ENCODE measurements around the gene ZBTB46.

Gene ZBTB46

DNA sequence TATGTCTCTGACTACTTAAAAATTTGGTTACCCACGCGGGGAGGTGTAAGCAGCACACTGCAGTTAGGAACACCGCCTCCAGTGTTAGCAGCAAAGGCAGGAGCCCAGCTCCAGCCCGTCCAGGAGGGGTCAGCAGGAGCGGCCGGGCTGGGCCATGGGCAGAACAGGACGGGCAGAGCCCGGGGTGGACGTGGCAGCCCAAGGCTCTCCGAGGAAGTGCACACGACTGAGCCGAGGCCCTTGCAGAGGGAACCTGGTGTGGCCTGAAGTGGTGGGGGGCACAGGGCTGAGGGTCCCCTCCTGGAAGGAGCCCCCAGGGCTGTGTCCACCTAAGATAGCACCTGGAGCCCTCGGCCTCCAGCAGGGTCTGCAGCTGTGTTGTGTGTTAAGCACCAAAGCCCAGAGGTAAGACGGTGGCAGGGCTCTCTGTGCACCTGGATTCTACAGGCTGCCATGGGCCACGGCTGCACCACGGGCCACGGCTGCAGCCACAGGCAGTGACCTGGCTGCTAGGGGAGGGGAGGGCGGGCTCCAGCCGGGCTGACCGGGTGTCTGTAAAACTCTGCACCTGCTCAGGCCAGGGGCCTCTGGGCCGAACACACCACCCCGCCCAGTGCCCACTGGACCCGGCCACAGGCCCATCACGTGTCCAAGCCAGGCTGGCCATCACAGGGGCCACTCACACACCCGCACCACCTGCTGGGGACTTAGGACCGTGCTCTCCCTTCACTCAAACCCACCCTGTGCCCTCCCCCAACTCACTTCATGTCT lies 84.9 kb downstream of the ZBTB46 start:
- FAIRE-seq (no peak), DNase-seq (ENCODE audit: insufficient read length, low spot score) (no peak)
- TF ChIP-seq POLR2A (IDR thresholded peaks at IDR 0.05; ENCODE audit: low read depth, low read length): 0 out of 2 replicates have a peak, but pooled peaks have one; percentile 9

DNA sequence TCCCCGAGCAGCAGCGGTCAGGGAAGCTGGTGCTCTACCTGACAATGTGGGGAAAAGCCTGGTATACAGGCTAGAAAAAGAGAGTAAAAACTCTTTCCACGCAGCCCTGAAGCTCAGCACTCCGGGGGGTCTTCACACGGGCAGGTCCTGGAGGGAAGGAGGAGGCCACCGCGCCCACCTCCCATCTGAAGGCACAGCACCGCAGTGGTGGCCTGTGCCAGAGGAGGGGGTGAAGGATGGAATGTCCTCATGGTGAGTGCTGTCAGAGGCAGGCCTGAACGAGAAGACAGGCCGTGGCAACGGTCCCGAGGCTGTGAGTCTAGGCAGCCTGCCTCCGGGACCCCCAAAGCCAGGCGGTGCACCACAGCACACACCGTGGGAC lies 85.6 kb downstream of the ZBTB46 start:
- DNase-seq (ENCODE audit: insufficient read length, low spot score) (no peak), FAIRE-seq (no peak)
- no peak for TF ChIP-seq POLR2A (IDR thresholded peaks at IDR 0.05; ENCODE audit: low read depth, low read length)

DNA sequence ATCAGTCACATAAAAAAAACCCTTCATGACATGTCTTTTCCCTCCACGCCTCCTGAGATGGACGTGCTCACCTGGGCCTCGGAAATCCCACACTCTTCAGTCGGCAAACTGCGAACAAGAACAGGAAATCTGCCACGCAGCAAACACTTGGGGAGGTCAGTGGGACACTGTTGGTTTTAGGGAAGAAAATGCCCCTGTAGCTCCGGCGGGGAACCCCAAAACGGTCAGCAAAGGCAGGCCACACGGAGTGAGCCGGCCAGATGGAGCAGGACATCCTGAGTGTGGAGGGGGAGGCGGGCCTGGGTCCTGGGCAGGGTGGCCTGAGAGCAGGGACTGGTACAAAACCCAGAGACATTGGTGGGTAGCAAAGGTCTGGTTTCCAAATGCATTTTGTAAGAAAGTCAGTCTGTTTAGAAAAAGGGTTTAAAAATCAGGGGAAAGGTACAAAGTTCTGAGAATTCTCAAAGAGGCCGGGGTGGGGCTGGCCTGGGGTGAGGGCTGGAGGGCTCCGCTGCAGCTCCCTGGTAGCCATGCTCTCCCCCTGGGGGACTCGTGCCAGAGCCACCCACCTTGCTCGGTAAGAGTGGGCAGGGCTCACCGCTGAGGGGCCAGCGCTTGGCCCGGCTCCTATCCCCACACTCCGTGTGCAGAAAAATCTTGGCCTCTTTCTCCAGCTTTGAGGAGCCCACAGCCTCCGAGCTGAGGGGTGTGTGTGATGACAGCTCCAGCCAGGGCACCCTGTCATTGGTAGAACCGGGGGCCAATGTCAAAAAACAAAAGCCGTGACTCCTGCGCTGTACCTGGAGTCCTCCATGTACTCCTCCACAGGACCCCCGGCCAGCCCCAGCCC lies 86.3 kb downstream of the ZBTB46 start:
- DNase-seq (ENCODE audit: insufficient read length, low spot score) (no peak), FAIRE-seq (no peak)
- TF ChIP-seq POLR2A (IDR thresholded peaks at IDR 0.05; ENCODE audit: low read depth, low read length): no peak

DNA sequence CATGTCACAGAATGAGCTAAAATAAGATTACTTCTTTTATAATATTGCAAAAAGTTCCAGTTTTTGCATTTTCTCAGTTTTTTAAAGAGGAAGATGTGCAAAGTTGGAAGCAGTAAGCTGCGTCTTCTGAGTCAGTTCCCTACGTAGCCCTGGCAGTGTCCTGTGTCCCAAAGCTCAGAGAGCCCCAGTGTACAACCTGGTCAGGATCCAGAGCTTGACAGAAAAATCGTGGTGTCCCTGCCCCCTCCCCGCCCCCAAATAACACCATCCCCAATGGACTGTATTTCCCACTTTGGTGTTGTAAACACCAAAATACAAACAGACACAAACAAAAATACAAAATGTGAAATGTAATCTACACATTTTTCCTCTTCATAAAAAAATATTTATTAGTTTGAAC lies 86.9 kb downstream of the ZBTB46 start:
- FAIRE-seq (no peak), DNase-seq (ENCODE audit: insufficient read length, low spot score) (no peak)
- TF ChIP-seq POLR2A (IDR thresholded peaks at IDR 0.05; ENCODE audit: low read depth, low read length): no peak

DNA sequence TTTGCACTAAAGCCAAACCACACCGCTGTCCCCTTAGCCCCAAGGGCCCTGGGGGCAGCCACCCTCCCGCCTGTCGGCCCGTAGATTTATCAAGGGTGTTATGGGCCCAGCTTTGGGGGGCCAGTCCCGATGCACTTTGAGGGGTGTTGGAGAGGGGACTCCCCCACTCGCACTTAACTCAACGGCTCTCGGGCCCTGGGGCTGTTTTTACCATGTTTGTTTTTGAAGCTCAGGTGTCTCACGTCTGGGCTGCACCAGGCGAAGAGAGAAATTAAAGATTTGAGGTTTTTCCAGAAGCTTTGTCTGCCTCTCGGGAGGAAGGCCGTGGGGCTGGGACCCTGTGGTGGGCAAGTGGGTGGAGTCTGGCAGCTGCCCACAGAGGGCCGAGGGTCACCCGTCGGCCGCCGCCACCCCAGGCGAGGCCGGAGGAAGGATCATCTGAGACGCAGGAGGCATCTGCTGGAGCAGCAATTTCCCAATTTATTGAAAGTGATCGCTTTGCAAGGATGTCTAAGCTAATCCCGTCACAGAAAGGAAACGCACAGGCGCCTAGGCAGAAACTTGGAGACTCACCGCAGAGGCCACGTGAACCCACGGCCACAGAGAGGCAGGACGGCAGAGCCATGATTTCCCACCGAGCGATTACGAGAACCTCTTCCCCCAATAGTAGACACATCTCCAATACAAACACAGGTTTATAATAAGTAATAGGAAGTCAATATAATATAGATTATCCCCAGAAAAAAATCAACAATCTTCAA lies 87.7 kb downstream of the ZBTB46 start:
- TF ChIP-seq POLR2A (IDR thresholded peaks at IDR 0.05; ENCODE audit: low read depth, low read length): no peak
- FAIRE-seq: no peak
- DNase-seq (ENCODE audit: insufficient read length, low spot score): no peak

DNA sequence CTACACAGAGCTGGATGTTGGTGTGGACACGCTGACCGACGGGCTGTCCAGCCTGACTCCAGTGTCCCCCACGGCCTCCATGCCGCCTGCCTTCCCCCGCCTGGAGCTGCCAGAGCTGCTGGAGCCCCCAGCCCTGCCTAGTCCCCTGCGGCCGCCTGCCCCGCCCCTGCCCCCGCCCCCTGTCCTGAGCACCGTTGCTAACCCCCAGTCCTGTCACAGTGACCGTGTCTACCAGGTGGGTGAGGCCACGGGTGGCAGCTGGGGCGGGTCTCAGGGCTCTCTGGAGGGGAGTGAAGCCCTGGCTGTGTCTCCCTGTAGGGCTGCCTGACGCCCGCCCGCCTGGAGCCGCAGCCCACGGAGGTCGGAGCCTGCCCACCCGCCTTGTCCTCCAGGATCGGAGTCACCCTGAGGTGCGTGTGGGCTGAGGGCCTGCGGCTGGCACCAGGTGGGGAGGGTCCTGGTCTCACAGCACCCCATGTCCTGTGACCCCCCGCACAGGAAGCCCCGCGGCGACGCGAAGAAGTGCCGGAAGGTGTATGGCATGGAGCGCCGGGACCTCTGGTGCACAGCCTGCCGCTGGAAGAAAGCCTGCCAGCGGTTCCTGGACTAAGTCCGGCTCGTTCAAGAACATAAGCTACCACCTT lies 88.6 kb downstream of the ZBTB46 start:
- FAIRE-seq: no peak
- no peak for DNase-seq (ENCODE audit: insufficient read length, low spot score)
- TF ChIP-seq POLR2A (IDR thresholded peaks at IDR 0.05; ENCODE audit: low read depth, low read length): no peak

DNA sequence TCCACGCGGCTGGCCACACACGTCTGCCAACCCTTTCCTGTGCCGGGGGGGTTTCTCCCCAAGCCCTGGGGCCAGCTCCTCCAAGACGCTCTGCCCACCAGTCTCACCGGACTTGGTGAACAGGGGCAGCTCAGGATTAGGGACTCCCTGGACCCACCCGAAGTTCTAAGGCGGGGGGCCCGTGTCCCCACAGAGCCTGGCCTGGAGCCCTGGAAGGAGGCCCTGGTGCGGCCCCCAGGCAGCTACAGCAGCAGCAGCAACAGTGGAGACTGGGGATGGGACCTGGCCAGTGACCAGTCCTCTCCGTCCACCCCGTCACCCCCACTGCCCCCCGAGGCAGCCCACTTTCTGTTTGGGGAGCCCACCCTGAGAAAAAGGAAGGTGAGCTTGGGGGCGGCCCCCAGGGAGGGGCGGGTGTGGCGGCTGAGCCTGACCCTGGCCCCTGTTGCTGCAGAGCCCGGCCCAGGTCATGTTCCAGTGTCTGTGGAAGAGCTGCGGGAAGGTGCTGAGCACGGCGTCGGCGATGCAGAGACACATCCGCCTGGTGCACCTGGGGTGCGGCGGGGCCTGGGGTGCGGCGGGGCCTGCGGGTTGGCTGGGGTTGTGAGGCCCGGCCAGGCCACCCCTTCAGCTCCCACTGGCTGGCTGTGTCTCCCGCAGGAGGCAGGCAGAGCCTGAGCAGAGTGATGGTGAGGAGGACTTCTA lies 89.2 kb downstream of the ZBTB46 start:
- DNase-seq (ENCODE audit: insufficient read length, low spot score) (no peak), FAIRE-seq (no peak)
- no peak for TF ChIP-seq POLR2A (IDR thresholded peaks at IDR 0.05; ENCODE audit: low read depth, low read length)

DNA sequence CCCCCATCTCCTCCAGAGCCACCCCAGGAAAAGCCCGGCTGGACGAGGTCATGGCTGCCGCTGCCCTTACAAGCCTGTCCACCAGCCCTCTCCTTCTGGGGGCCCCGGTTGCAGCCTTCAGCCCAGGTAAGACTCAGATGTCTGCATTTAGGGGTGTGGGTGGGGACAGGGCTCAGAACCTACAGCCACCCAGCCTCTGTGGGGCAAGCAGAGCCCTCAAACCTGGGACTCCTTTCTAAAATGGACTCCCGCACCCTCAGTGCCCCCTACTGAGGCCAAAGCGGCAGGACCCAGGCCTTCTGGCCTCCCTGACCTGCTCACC lies 89.7 kb downstream of the ZBTB46 start:
- DNase-seq (ENCODE audit: insufficient read length, low spot score) (no peak), FAIRE-seq (no peak)
- no peak for TF ChIP-seq POLR2A (IDR thresholded peaks at IDR 0.05; ENCODE audit: low read depth, low read length)

DNA sequence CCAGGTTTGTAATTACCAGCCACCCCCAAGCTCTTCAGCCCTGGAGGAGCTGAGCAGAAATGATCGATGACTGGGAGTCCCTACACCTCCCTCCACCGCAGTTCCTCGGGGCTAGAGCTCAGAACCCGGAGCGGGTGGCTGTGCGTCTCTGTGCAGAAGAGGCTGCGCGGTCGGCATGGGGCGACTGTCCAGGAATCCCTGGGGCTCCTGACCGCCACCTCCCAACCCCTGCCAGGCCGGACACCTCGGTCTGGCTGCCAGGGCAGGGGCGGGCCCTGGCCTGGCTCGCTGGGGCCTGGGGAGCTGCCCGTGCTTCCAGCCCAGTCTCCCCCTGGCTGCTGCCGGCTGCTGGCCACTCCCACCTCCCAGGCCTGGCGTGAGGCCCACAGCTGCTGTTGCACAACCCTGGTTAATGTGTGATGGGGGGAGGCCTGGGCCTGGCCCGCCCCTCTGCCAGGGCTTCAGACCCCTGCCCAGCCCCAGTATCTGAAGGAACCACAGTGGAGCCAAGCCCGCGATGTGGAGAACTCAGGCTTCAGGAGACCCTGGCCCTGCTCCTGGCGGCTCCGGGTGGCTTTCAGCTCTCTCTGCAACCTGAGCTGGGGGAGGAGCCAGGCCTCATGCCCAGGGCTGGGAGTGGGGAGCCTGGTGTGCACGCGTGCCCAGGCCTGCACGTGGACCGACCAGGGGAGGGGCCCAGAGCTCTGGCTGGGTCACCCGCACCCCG lies 90.3 kb downstream of the ZBTB46 start:
- peak; percentile 63 for TF ChIP-seq POLR2A (IDR thresholded peaks at IDR 0.05; ENCODE audit: low read depth, low read length)
- FAIRE-seq: no peak

DNA sequence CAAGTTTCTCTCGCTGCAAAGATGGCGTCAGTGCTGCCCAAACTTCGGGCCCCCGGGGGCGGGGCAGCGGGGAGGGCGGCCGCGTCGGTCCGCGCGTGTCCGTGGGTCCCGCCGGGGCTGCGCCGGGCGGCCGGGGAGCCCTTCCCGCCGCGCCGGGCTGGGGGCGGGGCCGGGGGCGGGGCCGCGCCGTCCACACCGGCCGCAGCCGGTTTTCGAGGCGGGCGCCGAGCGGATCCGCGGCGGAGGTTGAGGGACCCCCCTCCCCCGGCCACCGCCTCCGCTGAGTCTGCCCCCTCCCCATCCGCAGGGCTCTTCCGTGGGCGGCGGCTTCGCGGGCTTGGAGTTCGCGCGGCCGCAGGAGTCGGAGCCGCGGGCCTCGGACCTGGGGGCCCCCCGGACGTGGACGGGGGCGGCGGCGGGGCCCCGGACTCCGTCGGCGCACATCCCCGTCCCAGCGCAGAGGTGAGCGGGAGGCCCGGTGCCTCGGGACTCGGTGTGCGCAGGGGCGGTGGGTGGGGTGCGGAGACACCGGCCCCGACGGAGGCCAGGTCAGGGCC lies 90.9 kb downstream of the ZBTB46 start:
- FAIRE-seq (no peak), DNase-seq (ENCODE audit: insufficient read length, low spot score) (peak; percentile 76)
- no peak; the same call in 1 of the 2 replicates for TF ChIP-seq POLR2A (IDR thresholded peaks at IDR 0.05; ENCODE audit: low read depth, low read length)

More for the DNA sequence above, 90.3 kb downstream of the ZBTB46 start:
- peak; percentile 98 for DNase-seq (ENCODE audit: insufficient read length, low spot score)

DNA sequence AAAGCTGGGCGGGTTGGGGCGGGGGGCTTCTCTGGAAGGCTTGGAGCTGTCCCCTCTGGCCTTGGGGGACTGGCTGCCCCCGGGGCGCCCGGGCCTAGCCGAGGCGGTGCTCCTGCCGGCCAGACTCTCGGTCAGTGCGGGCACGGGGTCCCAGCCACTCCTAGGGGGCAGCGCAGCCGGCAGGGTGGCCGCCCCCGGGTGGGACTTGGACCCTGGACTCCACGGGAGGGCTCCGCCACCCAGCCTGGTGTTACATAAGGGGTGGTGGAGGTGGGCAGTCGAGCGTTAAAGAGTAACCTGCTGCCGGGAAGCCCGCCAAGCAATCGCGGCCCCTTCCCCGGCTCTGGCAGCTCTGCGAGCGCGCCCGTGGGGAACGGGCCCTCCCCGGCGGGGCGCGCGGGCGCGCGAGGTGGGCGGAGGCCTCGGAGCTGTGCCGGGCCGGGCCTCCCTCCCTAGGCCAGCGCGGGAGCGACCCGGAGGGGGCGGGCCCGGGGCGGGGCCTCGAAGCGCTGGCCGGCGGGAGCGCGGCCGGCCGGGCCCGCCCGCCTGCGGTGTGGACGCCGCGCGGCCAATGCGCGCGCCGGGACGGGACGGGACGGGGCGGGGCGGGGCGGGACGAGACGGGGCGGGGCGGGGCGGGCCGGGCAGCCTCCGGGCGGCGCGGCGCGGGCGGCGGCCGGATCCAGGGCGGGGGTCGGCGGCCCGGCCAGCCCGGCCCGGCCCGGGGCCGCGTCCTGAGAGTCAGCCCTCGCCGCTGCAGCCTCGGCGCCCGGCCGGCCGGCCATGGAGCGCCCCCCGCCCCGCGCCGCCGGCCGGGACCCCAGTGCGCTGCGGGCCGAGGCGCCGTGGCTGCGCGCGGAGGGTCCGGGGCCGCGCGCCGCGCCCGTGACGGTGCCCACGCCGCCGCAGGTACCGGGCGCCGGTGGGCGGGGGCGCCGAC lies 91.7 kb downstream of the ZBTB46 start, which contains the start of gene SLC2A4RG:
Gene SLC2A4RG, plus strand, starts transcription at position 647 of the 940 bp plus-strand sequence. Its CDS starts 137 bp downstream, at position 784.
- DNase-seq (ENCODE audit: insufficient read length, low spot score) (peak; percentile 97), FAIRE-seq (no peak)
- TF ChIP-seq POLR2A (IDR thresholded peaks at IDR 0.05; ENCODE audit: low read depth, low read length): no peak; the same call in 1 of the 2 replicates

Data from H54 (cell line).